Measurements from ENCODE around the gene MAP3K7. TPM values are rescaled to one million over a fixed set of nuclear protein-coding genes. Genes with fewer than 3 reads are reported as not detected.

Gene MAP3K7
- total and polyA plus RNA-seq, 10 donors: 15.6 to 56.9 (median 39.8) TPM

GRCh38 chr6:90584636-90585255, 2.1 kb downstream of the MAP3K7 start:
- DNase-seq: no peak
- TF ChIP-seq POLR2A (IDR thresholded peaks at IDR 0.05) (no peak), CTCF (IDR thresholded peaks at IDR 0.05 in 8 of 11, conservative IDR thresholded peaks at IDR 0.05 in 3 of 11) (no peak), POLR2AphosphoS5 (IDR thresholded peaks at IDR 0.05) (no peak)
- Histone ChIP-seq H3K36me3 (no peaks in the 10 kb centered on the region), H3K27me3 (replicated peaks in 1 of 7) (no peaks in the 10 kb centered on the region), H3K4me3 (peak overlapping the region in 7 of 8 donors; percentile 33 to 98 (median 91)), H3K9me3 (no peaks in the 10 kb centered on the region), H3K4me1 (peaks cover 12 to 68% (median 56%) of the 10 kb centered on the region in 6 donors), H3K27ac (no peak overlapping the region)
- intact Hi-C loops (cut with DNase I; ENCODE audit: low total_unique reads): no loop called here
- WGBS, 5 donors: 72 to 88% (median 79%) methylated on average over 2 of the region's 2 CpGs

GRCh38 chr6:90583836-90584481, 2.9 kb downstream of the MAP3K7 start:
- peak overlapping the region in 3 of 8 donors; percentile 33 to 98 (median 81) for H3K4me3 ChIP-seq
- peaks cover 0 to 2% (median 0%) of the 10 kb centered on the region in 6 donors for H3K36me3 ChIP-seq
- H3K27me3 ChIP-seq (replicated peaks in 1 of 7): no peaks in the 10 kb centered on the region
- TF ChIP-seq POLR2AphosphoS5 (IDR thresholded peaks at IDR 0.05) (no peak), POLR2A (IDR thresholded peaks at IDR 0.05) (no peak)
- H3K27ac ChIP-seq: no peak overlapping the region
- H3K9me3 ChIP-seq: no peaks in the 10 kb centered on the region
- no peak for DNase-seq
- intact Hi-C loops (cut with DNase I; ENCODE audit: low total_unique reads): no loop called here
- H3K4me1 ChIP-seq: peaks cover 12 to 76% (median 60%) of the 10 kb centered on the region in 6 donors

- WGBS, 5 donors: 92 to 98% (median 95%) methylated on average over 2 of the region's 2 CpGs
- no peaks in the 10 kb centered on the region for H3K27me3 ChIP-seq (replicated peaks in 1 of 7)
- H3K4me3 ChIP-seq: no peak overlapping the region
- peaks cover 12 to 82% (median 64%) of the 10 kb centered on the region in 6 donors for H3K4me1 ChIP-seq
- no peak for DNase-seq
- H3K9me3 ChIP-seq: no peaks in the 10 kb centered on the region
- intact Hi-C loops (cut with DNase I; ENCODE audit: low total_unique reads): no loop called here
- peaks cover 0 to 9% (median 3%) of the 10 kb centered on the region in 6 donors for H3K36me3 ChIP-seq
- no peak overlapping the region for H3K27ac ChIP-seq
- TF ChIP-seq POLR2AphosphoS5 (IDR thresholded peaks at IDR 0.05): no peak
- TF ChIP-seq POLR2A (IDR thresholded peaks at IDR 0.05): no peak
- TF ChIP-seq CTCF (IDR thresholded peaks at IDR 0.05 in 8 of 11, conservative IDR thresholded peaks at IDR 0.05 in 3 of 11): no peak
Measured at GRCh38 chr6:90583179-90583835, 3.6 kb downstream of the MAP3K7 start.

- Histone ChIP-seq H3K27me3 (replicated peaks in 1 of 7) (no peaks in the 10 kb centered on the region), H3K27ac (no peak overlapping the region), H3K4me3 (no peak overlapping the region), H3K9me3 (no peaks in the 10 kb centered on the region), H3K4me1 (peaks cover 8 to 94% (median 59%) of the 10 kb centered on the region in 6 donors), H3K36me3 (peaks cover 0 to 19% (median 7%) of the 10 kb centered on the region in 6 donors)
- no peak for DNase-seq
- intact Hi-C loops (cut with DNase I; ENCODE audit: low total_unique reads): no loop called here
- WGBS, 5 donors: 90 to 98% (median 95%) methylated on average over 1 of the region's 1 CpG
- TF ChIP-seq POLR2AphosphoS5 (IDR thresholded peaks at IDR 0.05) (no peak), POLR2A (IDR thresholded peaks at IDR 0.05) (no peak), CTCF (IDR thresholded peaks at IDR 0.05 in 8 of 11, conservative IDR thresholded peaks at IDR 0.05 in 3 of 11) (no peak)
Measured at GRCh38 chr6:90581146-90581545, 5.7 kb downstream of the MAP3K7 start.
